ENCODE measurements around the gene DOC2A.
"Not testable (repeated sequence)": the region's sequence is repeated elsewhere in the genome, so short reads cannot be mapped to it uniquely, and the experiment has no call there.

The DOC2A gene

DNA sequence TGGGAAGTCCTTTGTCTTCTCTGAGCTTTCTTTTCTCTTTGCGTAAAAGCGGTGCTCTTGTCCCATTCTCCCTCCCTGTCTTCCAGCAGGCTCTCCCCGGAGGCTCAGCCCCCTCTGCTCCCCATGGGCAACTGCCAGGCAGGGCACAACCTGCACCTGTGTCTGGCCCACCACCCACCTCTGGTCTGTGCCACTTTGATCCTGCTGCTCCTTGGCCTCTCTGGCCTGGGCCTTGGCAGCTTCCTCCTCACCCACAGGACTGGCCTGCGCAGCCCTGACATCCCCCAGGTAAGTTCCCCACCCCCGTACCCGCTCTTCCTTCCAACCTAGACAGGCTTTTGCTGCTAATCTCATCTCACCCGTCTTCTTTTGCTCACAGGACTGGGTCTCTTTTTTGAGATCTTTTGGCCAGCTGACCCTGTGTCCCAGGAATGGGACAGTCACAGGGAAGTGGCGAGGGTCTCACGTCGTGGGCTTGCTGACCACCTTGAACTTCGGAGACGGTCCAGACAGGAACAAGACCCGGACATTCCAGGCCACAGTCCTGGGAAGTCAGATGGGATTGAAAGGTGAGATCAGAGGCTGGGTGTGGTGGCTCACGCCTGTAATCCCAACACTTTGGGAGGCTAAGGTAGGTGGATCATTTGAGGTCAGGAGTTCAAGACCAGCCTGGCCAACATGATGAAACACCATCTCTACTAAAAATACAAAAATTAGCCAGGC is 47.6 kb downstream of the DOC2A start:
- DNase-seq: no peak

DNA sequence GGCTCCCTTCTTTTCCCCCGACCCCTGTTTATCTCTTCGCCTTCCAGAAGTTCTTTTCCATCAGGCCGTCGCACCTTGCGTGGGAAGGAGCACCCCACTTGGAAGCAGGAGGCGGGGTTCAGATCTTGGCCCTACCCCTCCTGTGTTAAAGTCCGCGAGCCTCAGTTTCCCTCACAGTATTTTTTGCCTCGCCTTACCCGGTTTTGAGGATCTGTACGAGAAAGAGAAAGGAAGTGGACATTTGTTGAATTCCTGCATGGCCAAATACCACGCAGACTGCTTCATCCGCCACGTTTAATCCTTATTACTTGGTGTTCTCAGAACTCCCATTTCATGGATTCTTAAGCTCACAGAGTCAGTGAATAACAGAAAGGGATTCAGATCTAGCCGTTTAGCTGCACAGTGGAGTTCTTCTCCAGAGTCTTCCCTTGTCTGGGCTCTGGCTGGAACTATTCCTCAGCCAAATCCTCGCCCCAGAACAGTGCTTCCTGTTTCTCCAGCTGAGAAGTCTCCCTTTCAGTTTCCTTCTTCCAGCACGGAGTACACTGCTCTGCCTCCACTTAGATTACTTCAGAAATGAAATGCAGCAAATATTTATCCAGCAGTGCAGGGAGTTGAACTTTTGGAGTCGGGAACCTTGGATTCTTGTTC is 48.4 kb downstream of the DOC2A start:
- no peak for DNase-seq

DNA sequence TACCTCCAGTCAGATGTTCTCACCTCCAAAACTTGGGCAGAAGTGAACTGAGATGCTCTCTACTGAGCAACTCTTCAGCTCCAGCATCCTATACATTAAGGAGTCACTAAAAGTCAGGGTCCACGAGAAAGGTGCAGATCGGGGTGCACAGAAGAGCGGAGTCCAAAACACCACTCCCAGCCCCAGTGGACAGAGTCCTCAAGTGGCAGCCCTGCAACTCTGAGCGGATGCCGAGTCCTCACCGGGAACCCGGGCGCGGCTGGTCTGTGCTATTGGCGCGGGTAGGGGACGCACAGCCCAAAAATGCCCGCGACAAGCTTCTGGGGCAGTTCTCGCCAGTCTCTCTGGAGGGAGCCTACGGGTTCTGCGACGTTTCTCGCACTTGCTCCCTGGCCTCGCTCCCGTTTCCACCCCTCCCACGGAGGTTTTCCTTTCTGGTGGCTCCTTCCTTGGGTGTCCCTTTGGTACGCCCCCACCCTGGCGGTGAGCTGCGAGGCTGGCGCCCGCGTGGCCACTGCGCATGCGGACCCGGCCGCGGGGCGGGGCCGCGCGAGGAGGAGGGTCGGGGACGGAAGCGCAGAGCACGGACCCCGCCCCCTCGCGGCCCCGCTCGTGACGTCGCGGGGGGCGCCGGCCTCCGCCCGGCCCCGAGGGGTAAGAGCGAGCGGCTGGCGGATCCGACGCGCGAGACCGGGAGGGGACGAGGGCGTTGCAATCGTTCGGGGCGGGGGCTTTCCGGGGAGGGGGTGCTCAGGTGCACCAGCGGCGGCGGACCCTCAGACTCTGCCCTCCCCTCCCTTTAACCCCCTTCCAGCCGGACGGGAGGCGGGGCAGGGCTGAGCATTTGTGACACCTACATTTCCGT is 49.1 kb downstream of the DOC2A start, which contains the start of gene TMEM219:
TSS of gene TMEM219 (plus strand) at position 601 of the 865 bp plus-strand sequence. CDS start 1,065 bp downstream, outside the sequence.
- DNase-seq: peak; percentile 75

DNA sequence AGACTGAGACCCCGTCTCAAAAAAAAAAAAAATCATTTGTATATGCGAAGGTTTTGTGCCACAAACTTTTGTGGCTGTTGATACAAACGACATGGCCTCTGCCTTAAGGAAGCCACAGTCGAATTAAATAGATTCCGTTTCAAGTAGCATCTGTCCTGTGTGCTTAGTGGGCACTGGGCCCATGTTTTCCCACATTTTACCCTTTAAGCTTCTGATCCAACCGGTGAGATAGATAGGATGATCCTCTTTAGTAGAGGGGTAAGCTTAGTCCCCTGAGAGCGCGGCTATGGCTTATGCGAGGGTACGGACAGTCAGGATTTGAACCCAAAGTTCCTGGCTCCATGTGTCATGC is 49.7 kb downstream of the DOC2A start:
- DNase-seq: no peak

DNA sequence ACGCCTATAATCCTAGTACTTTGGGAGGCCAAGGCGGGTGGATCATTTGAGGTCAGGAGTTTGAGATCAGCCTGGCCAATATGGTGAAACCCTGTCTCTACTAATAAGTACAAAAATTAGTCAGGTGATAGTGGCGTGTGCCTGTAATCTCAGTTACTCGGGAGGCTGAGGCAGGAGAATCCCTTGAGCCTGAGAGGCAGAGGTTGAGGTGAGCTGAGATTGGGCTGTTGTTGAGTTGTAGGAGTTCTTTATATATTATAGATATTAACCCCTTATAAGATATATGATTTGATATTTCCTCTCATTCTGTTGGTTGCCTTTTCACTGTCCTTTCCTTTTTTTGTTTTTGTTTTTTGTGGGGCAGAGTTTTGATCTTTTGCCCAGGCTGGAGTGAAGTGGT is 51.0 kb downstream of the DOC2A start:
- DNase-seq: not testable (repeated sequence)

DNA sequence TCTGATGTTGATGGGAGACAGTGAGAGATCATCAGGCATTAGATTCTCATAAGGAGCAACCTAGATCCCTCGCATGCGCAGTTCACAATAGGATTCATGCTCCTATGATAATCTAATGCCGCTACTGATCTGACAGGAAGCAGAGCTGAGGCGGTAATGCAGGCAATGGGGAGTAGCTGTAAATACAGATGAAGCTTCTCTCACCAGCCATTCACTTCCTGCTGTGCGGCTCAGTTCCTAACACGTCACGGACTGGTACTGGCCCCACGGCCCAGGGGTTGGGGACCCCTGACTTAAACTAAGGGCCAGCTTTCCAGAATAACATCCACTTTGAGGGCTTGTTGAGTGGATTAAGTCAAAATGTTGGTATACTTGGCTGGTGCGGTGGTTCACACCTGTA is 51.5 kb downstream of the DOC2A start:
- DNase-seq: no peak

DNA sequence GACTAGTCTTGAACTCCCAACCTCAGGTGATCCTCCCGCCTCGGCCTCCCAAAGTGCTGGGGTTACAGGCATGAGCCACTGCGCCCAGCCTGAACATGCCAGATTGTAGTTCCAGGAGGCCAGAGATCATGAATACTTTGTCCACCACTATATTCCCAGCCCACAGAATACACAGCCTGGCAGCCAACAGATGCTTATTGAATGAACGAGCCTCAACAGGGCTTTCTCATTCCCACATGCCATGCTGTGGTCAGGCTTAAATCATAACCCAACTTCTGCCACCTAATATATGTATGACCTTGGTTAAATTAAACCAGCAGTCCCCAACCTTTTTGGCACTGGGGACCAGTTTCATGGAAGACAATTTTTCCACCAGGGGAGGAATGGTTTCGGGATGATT is 52.1 kb downstream of the DOC2A start:
- no peak for DNase-seq
